IPS-18c (cell line): ENCODE measurements around the gene DCN.

ENCODE experiments used
- H3K4me3 ChIP-seq: 2 replicates; pipeline ENCODE4 v1.7.0; 2013; ENCODE audit warnings: low read depth, mild to moderate bottlenecking, low read length, moderate library complexity; ENCODE audit not compliant: insufficient read depth
- H3K9me3 ChIP-seq: one replicate; pipeline ENCODE4 v1.6.1; 2013; ENCODE audit warnings: mild to moderate bottlenecking, low read length, moderate library complexity; ENCODE audit not compliant: control insufficient read depth, insufficient read depth

Gene DCN

DNA sequence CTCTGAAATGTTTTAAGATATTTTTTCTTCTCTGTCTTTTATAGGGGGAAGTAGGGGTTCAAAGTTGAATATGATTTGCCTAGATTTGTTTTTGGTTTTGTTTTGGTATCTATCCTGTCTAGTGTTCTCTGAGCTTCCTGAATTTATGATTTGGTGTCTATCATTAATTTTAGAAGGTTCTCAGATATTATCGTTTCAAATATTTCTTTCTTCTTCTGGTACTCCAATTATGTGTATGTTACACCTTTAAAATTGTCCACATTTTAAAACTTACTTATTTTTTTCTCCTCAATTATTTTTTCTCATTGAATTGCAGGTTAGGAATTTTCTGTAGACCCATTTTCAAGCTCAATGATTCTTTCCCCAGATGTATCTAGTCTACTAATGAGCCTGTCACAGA is 13.8 kb upstream of the DCN start:
- Histone ChIP-seq H3K9me3 (no peaks in the 10 kb centered on the region), H3K4me3 (no peak overlapping the region)

DNA sequence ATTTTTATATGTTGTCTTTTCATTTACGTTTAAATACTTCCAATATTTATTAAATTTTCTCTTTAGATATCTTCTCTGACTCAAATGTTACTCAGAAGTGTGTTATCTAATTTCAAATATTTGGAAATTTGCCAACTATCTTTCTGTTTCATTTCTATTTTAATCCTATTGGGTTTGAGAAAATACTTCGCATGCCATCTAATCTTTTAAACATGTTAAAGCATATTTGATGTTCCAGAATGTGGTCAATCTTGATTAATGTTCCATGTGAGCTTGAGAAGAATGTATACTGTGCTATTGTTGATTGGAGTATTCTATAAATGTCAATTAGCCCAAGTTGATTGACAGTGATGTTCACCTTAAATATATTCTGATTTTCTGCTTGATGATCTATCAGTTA is 11.9 kb upstream of the DCN start:
- H3K9me3 ChIP-seq = no peaks in the 10 kb centered on the region
- H3K4me3 ChIP-seq = no peak overlapping the region

DNA sequence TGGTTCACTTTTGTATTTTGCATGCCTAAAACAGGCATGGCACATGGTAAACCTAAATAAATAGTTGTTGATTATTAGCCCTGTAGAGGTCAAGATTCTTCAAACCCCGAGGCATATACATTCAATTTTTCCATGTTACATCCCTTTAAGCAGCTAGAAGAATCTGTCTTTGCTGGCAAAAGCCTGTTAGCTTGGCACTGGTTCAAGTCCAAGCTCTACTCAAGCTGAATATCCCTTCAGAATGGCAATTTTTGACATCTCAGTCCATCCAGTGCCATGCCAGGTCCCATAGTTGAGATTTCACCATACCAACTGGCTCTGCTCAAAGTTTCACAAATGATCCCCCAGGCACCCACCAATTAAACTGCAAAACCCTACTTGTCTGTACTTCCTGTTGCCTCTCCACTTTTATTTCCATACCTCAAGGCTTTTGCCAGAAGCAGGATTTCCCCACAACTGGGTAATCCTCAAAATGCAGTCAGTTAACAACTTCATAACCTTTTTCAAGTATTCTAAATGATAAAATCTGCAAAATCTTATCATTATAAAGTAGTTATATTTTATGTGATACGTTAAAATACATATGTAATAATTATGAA is 9.0 kb upstream of the DCN start:
- Histone ChIP-seq H3K4me3 (no peak overlapping the region), H3K9me3 (no peaks in the 10 kb centered on the region)

DNA sequence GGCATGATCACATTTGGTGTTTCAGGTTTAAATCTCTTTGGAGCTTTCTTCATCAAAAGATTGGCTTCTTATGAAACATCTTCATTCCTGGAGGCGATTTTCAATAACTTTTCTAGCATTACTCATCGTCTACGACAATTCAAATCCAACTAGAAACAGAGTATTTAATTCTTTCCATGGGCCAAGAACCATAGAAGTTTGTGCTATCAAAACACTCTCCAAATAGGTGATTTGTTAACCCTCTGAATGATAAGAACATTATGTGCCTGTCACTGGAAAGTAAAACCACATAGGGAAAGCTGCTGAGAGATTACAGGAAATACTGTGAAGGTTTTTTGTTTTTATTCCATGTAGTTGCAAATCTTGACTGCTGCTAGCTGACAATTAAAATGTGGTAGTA is 6.9 kb upstream of the DCN start:
- no peaks in the 10 kb centered on the region for H3K9me3 ChIP-seq
- no peak overlapping the region for H3K4me3 ChIP-seq

DNA sequence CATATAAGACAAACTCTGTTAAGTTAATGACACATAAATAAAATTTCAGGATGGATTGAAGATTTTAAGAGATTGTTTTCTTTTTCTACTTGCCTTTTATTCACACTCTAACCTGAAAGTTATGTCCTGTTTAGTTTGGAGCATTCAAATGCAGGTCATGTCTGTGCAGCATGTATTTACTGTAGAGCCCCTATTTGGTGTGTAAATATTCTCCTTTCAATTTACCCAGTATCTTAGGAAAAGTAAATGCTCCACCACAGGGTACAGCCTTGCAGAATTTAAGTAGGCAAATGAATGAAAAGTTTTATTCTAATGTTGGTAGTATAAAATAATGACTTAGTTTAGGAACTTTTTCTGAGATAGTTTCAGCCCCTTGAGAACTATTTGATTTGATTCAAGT is 6.2 kb upstream of the DCN start:
- H3K4me3 ChIP-seq = no peak overlapping the region

DNA sequence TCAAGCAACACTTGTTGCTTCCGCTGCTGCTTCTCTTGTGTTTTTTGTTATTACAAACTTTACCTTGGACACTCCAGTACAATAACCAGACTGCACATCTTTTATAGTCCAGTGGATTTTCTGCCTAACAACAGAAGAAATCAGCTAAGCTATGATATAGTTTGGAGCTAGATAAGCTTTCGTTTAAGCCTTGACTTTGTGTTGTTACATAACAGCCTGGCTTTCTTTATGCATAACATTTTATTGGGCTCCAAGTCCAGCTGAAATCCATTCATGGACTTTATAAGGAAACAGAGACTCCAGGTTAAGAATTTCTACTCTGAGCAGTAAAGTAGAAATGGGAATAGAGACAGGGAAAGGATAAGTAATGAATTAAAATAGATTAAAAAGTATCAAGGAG is 3.5 kb upstream of the DCN start:
- no peak overlapping the region for H3K4me3 ChIP-seq
- no peaks in the 10 kb centered on the region for H3K9me3 ChIP-seq

More for the DNA sequence above, 6.2 kb upstream of the DCN start:
- no peaks in the 10 kb centered on the region for H3K9me3 ChIP-seq

DNA sequence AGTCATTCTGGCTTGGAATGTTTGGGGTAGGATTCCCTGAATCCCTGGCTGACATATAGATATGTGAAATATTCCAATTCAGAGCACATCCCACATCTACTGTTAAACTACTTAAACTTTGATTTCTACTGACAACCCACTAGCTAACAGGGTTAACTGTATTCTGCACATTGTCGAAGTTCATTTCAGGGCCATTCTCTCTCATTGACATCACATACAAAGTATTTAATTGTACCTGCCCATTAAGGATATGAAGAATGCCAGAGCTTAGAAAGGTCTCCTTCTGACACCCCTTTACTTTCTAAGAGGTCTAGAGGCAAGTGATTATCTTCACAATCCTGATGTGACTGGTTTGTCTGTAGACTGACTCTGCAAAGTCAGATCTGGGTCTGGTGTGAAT is 2.8 kb upstream of the DCN start:
- Histone ChIP-seq H3K4me3 (no peak overlapping the region), H3K9me3 (no peaks in the 10 kb centered on the region)

DNA sequence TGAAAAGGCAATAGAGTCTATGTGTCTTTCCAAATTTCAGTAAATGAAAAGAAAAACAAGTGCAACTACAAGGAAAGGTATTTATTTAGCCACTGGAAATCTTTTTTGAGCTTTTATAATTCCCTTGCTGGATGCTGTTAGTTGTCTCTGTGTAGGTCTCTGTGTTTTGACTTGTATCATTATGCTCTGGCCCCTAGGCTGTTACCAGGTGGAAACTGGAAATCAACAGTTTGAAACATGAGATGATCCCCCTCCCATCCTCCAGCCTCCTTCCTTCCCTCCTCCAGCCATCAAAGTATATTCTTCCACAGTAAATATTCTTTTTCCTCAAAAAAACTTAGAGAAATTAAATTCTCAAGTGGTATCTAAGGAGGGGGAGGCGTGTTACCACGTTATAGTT is 934 bp upstream of the DCN start:
- Histone ChIP-seq H3K9me3 (no peaks in the 10 kb centered on the region), H3K4me3 (no peak overlapping the region)

DNA sequence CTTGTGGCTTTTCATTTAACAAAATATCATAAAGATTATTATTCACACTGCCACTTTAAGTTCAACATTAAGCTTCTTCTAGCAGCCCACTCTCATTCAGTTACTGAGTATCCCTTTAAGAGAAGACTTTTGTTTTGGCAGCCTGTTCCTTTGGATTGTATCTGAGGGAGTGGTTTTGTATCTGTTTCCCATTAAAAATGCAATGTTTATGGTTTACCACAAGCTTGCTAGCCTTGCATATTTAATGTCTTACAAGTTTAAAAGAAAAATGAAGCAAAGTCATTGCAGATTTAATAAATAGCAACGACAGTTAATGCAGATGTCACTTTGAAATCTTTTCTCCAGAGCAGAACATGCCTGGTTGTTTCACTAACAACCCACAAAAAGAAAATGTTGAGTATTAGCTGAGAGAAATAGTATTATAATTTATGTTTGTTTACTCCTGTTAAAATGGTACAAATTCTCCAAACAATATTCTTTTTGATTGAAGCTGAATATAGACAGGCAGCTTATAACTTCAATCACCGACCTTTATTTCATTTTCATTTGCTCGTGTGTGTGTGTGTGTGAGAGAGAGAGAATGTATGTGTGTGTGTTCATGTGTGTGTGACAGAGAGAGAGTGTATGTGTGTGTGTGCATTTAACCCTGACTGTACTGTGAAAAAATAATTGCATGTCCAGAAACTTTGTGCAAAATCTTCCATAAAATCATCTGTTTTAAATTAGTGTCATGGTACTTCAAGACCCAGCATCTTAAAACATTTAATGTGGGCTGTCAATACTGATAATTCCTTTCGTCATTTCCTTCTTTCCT is 1.8 kb downstream of the DCN start:
- H3K4me3 ChIP-seq = no peak overlapping the region
- H3K9me3 ChIP-seq = no peaks in the 10 kb centered on the region

DNA sequence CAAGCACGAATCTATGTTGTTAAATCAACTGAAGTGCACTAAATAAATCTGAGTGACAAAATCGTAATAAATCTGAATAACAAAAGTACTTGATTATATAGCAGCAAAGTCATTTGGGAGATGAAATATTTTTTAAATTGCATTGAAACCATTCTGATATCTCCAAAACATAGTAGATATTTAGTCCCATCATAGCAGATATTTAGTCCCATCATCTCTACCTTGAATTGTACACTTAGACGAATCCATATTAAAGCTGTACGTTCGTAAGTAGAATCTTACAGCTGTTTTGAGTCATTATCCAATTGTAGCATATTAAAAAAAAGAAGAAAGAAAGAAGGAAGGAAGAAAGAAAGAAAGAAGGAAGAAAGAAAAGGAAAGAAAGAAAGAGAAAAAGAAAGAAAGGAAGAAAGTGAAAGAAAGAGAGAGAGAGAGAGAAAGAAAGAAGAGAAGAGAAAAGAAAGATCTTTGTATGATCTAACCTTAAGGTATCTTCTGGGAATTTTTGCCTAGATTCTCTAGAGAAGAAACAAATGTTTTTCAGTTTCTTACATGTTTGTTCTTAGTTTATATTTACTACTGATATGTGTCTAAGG is 2.6 kb downstream of the DCN start:
- no peaks in the 10 kb centered on the region for H3K9me3 ChIP-seq
- H3K4me3 ChIP-seq = no peak overlapping the region

DNA sequence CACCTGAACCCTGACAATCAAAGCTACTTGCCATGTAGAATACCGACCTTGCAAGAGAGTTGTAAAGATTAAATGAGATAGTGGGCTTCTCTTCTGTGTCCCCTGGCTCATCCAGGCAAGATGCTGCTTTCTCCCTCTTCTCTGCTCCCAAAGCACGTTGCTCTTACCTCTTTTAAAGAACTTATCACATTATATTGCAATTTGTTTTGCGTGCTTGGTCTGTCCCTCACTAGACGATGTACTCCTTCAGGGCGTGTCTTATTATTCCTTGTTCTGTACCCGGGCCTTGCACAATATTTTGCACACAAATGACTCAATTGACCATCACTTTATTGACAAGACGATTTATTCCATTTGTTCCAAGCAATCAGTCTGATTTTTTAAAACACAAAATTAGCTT is 3.3 kb downstream of the DCN start:
- Histone ChIP-seq H3K9me3 (no peaks in the 10 kb centered on the region), H3K4me3 (no peak overlapping the region)

DNA sequence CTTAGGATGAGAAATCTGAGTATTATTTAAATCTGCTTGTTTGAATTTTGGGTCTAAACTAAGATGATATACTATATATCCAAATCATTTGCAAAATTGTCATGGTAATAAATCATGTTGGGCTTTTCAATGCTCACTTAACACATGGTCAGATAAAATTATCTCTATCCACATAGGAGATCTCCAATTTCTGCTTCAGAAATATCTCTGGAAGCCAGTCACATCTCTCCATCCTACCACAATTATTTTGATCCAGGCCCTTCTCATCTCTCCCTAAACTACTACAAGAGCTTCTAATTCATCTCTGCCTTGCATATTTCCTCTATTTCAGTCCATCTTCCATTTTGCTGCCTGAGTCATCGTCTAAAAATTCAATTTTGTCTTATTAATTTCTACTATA is 3.8 kb downstream of the DCN start:
- Histone ChIP-seq H3K4me3 (no peak overlapping the region), H3K9me3 (no peaks in the 10 kb centered on the region)

DNA sequence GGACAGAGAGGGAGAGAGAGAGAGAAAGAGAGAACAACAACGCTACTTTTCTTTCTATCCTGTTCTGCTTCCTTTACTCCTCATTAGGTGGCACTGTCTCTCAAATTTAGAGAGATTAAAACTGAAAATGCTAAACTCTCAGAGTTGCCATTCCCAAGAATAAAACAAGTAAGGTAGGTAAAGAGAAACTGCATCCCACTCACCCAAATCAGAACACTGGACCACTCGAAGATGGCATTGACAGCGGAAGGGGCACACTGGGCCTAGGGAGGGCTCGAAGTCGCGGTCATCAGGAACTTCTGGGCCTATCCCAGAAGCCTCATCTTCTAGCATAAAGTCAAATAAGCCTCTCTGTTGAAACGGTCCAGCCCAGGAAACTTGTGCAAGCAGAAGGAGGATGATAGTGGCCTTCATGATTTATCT is 4.5 kb downstream of the DCN start:
- H3K4me3 ChIP-seq = no peak overlapping the region

DNA sequence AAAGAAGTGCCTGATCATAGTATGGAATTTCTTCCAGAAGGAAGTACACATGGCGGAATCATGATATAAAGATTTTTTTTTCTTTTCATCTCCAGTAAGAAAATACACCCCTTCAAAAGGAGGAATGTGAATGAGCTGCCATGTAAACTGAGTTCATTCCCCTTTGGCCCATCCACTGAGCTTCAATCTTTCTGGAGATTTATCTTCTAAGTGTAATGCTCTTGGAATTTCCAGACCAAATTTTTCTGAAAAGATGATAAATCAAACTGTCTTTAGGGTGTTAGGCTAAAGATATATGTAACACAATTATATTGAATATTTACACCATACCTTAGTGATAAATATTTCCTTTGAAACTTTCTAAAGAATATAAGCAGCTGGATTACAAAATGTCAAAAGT is 5.2 kb downstream of the DCN start:
- no peak overlapping the region for H3K4me3 ChIP-seq
- no peaks in the 10 kb centered on the region for H3K9me3 ChIP-seq

More for the DNA sequence above, 4.5 kb downstream of the DCN start:
- no peaks in the 10 kb centered on the region for H3K9me3 ChIP-seq

DNA sequence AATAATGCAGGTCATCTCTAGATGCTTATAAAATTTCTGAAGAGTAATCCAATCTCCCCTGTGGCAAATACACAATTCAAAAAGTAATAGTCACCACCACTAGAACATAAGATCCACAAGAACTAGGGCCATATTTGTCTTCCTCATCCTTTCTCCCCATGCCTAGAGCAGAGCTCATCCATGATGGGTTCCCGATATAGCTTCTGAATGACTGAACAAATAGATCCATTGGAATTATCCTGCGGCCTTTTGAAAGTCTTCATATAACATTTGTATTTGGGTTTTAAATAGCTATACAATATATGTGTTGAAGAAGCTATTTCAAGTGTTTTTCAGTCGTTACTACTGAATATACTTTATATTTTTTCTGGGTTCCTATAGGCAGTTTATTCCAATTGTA is 5.7 kb downstream of the DCN start:
- no peak overlapping the region for H3K4me3 ChIP-seq

DNA sequence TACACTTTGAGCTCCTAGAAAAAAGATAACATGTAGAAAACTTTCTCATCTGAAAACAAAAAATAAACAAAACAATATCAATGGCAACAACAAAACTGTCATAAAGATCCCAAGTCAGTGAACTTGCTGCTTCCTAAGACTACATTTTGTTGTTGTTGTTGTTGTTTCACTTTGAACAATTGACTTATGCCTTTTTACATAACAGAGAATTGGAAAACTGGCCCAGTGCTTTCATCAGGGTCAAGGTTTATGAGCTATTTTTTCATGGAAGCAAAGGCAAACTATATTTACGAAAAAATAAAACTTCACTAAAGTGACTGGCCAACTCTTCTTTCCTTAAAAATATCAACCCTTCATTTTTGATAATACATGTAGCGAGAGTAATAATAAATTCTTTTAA is 6.3 kb downstream of the DCN start:
- Histone ChIP-seq H3K4me3 (no peak overlapping the region), H3K9me3 (no peaks in the 10 kb centered on the region)

More for the DNA sequence above, 5.7 kb downstream of the DCN start:
- H3K9me3 ChIP-seq = no peaks in the 10 kb centered on the region

DNA sequence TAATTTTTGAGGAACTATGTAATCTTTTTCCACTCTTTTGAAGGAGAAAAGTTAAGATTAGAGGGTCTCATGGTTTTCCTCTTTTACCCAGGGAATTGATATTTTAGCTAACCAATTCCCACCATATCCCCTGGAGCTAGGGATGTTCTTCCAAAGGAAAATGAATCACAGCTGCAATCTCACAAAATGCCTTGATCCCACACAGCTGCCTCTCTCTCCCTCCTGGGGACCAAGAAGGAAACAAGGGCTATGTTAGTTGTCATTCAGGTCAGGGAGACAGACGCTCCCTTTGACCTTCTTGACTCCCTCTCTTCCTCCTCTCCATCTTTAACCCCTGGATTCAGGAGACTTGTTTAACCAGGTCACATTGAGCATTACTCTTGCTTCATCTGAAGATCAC is 9.5 kb downstream of the DCN start:
- no peaks in the 10 kb centered on the region for H3K9me3 ChIP-seq
- H3K4me3 ChIP-seq = no peak overlapping the region

DNA sequence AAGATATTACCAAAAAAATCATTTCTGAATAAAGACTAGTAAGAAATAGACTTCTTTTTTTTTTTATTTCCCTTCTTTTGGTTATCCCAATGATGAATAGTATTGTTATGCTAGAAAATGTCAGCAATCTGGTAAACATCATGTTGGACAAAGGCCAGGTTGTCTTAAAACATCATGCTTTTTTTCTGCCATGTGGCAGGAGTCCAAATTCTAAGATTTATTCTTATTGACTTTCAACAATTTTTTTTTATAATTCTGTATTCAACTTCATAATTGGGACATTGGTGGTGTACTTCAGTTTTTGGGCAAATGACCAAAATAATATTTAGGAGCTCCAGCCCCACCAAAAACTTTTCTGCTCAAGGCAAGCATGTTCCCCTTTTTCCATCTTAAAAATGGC is 10.5 kb downstream of the DCN start:
- Histone ChIP-seq H3K4me3 (no peak overlapping the region), H3K9me3 (no peaks in the 10 kb centered on the region)
